IPS-15b (cell line): ENCODE data around the gene RRN3.
"Not testable (repeated sequence)": the region's sequence is repeated elsewhere in the genome, so short reads cannot be mapped to it uniquely, and the experiment has no call there.

Source experiments
- H3K27me3 ChIP-seq: one replicate; pipeline ENCODE4 v1.6.1; 2013; ENCODE audit warnings: low read length; ENCODE audit not compliant: control insufficient read depth, insufficient read depth
- H3K36me3 ChIP-seq: one replicate; pipeline ENCODE4 v1.6.1; 2013; ENCODE audit warnings: low read length; ENCODE audit not compliant: control insufficient read depth, insufficient read depth
- H3K4me1 ChIP-seq: one replicate; pipeline ENCODE4 v1.6.1; 2013; ENCODE audit warnings: mild to moderate bottlenecking, low read length; ENCODE audit not compliant: control insufficient read depth, insufficient read depth
- H3K4me3 ChIP-seq: one replicate; pipeline ENCODE4 v1.5.1; 2013; ENCODE audit warnings: low read depth, low read length
- H3K9ac ChIP-seq: one replicate; pipeline ENCODE4 v1.6.1; 2013; ENCODE audit warnings: low read depth, mild to moderate bottlenecking, low read length
- H3K9me3 ChIP-seq: one replicate; pipeline ENCODE4 v1.6.1; 2013; ENCODE audit warnings: mild to moderate bottlenecking, low read length; ENCODE audit not compliant: control insufficient read depth, insufficient read depth

Gene RRN3

DNA sequence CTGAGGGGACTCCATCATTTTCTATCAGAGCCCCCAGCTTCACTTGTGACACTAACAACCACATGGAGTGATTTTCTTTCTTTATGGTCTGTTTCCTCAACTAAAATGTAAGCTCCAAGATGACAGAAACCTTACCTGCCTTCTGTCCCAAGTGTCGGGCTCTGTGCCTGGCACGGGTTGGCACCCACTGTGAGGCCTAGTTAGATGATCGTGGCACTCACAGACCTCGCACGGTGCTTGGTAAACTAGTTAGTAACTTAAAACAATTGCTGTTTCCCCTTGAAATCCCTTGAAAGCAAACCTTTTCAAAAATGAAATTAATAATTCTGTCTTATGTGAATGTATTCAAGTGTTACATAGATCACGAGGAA is 65.7 kb downstream of the RRN3 start:
- not testable (repeated sequence) for H3K27me3 ChIP-seq, H3K4me3 ChIP-seq, H3K9me3 ChIP-seq, H3K9ac ChIP-seq, H3K4me1 ChIP-seq
- H3K36me3 ChIP-seq = peaks cover 33% of the 10 kb centered on the region

DNA sequence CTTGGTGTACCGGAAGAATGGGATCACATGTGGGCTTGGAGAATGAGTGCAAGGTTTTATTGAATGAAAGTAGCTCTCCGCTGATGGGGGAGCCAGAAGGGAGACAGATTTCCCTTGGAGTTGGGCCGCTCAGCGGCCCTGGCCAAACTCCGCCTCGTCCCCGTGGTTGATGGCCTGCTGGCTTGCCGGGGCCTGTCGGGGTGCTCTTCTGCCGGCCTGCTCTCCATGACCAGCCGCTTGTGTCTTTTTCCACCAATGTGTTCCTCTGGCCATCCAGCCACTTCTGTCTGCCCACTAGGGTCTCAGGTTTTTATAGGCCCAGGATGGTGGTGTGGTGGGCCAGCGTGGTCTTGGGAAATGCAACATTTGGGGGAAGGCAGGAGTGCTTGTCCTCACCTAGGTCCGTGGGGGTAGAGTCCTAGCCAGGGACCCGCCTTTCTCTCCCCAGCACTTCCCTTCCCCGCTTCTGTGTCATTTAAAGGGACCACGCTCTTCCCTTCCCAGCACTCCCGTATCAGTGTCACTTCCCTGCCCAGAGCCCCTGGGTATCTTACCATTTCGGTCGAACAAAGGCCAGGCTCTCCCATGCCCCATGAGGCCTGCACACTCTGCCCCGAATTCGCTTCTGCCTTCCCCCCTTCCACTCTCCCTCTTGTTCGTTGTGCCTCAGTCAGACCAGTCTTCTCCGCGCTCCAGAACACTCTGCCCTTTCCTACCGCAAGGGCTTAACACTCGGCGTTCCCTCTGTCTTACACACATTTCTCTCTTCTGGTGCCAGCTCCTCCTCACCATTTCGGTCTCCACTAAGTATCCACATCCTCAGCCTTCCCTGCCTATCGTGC is 66.3 kb downstream of the RRN3 start:
- peaks cover 27% of the 10 kb centered on the region for H3K36me3 ChIP-seq
- not testable (repeated sequence) for H3K9me3 ChIP-seq, H3K9ac ChIP-seq, H3K27me3 ChIP-seq, H3K4me1 ChIP-seq, H3K4me3 ChIP-seq

DNA sequence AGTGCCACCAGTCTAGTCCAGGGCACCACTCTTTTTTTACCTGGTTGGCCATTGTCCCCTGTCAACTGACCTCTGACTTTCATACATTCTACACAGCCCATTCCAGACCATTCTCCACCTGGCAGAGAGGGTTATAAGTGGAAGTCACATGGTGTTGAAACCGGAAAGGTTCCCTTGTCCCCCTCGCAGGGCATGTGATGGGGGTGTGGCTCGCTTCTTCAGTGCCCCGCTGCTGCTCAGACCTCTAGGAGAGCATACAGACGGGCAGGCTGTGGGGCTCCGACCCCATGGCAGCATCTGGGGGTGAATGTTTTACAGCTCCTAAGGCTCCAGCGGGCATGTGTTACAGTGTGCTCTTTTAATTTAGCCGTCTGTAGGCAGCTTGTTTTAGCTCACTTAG is 67.0 kb downstream of the RRN3 start:
- not testable (repeated sequence) for H3K9ac ChIP-seq, H3K4me1 ChIP-seq, H3K4me3 ChIP-seq, H3K27me3 ChIP-seq, H3K9me3 ChIP-seq
- peaks cover 21% of the 10 kb centered on the region for H3K36me3 ChIP-seq

DNA sequence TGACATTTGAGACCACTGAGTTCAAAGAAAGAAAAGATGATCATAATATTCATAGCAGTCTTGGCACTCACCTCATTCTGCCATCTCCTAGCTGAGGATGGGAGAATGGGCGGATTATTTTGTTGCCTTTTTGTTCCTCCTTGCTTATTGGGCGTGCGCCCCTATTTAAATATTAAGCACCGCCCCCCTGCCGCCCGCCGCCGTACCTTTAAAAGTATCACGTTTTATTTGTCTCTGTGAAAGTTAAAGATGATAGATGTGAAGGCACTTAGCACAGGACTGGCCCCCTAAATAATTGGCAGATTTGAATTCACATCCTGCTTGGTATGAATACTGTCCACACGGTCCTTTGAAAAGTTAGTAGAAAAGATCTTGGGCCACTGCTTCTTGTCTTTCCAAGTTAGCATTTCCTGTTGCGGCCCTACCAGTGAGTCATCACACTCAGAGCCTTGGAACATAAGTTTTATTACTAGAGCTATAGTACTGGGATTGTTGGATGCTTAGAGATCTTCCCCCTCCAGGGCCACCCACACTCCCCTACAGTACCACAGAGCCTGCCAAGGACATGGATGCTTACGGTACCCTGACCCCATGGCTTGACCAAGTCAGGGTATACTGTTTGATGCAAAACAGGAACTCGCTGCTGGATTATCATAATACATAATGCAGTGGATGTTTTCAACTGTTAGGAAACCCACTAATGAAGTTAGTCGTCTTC is 68.7 kb downstream of the RRN3 start:
- H3K36me3 ChIP-seq = peaks cover 19% of the 10 kb centered on the region
- H3K9ac ChIP-seq, H3K4me1 ChIP-seq, H3K9me3 ChIP-seq, H3K27me3 ChIP-seq, H3K4me3 ChIP-seq: not testable (repeated sequence)

DNA sequence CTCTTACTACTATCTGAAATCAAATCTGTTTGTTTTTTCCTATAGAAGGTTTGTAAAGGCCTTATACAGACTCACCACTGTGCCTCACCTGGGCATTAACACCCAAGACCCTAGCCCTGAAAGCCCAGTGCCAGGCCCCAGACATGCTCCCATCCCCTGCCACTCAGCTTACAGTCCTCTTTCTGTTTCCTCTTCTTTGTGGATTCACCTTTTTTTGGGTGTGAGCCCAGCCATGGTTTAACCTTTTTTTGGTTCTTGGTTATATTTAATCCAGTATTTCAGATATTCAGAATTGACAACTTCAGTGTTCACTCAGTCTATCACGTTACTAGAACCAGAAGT is 69.2 kb downstream of the RRN3 start:
- not testable (repeated sequence) for H3K9ac ChIP-seq
- peaks cover 19% of the 10 kb centered on the region for H3K36me3 ChIP-seq

DNA sequence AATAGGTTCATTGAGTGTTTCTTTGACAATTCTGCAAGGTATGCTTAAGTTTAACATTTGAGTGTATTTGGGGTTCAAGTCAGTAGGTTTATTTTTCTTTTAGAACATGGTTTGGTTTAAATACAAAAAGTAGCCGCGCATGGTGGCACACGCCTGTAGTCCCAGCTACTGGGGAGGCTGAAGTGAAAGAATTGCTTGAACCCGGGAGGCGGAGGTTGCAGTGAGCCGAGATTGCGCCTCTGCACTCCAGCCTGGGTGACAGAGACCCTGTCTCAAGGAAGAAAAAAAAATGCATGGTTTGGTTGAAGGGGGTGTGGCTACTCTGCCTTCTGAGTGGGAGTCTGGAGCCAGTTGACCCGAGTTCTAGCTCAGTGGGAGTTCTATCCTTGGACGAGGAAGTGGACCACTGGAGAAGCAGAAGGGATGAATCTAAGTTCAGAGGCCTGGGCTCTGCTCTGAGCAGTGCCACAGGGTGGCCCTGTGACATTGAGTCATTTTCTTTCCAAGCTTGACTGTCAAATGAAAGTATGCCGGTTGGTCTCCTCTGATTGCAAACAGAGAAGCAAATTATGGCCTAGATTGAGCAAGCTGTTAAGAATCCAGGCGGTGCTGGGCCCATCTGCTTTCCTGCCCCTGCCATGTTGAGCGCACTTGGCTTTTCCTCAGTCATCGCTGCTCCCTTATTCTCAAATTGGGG is 70.5 kb downstream of the RRN3 start:
- not testable (repeated sequence) for H3K9me3 ChIP-seq, H3K4me3 ChIP-seq, H3K27me3 ChIP-seq, H3K4me1 ChIP-seq, H3K9ac ChIP-seq
- H3K36me3 ChIP-seq = peaks cover 21% of the 10 kb centered on the region

More for the DNA sequence above, 69.2 kb downstream of the RRN3 start:
- not testable (repeated sequence) for H3K9me3 ChIP-seq, H3K4me3 ChIP-seq, H3K4me1 ChIP-seq, H3K27me3 ChIP-seq

DNA sequence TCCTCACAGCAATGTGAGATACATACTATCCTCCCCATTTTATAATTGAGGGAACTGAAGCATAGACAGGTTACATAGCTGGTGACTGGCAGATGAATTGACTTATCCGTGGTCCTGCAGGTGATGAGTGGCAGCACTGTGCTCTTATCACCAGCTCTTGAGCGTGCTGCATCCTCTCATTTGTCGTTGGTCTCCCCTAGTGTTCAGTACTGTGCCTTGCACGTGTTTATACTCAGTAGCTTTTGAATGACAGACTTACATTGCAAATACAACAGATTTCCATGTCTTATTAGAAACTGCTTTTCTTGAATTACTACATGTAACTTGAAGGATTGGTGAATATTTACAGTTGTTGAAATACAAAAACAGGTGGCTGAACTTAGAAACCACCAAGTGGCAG is 71.9 kb downstream of the RRN3 start:
- not testable (repeated sequence) for H3K9ac ChIP-seq, H3K4me3 ChIP-seq, H3K9me3 ChIP-seq, H3K27me3 ChIP-seq, H3K4me1 ChIP-seq
- peaks cover 21% of the 10 kb centered on the region for H3K36me3 ChIP-seq

DNA sequence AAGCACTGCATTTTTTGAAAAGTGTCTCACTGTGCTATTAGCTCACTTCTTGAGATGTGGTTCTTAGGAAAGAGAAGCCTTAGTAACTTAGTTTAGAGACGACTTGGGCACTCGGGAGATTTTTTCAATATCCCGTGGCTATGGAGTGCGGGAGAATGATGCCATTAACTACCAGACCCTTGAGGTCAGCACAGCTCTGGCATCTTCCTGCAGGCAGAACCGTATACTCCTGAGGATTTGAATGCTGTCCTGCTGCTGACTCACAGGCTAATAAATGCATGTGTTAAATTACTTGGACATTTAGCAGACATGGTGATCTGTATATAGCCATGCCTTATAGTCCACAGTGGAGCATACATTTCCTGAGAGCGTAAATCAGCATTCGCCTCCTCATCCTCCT is 72.6 kb downstream of the RRN3 start:
- H3K9me3 ChIP-seq, H3K4me3 ChIP-seq, H3K27me3 ChIP-seq, H3K9ac ChIP-seq, H3K4me1 ChIP-seq: not testable (repeated sequence)
- H3K36me3 ChIP-seq = peaks cover 23% of the 10 kb centered on the region

DNA sequence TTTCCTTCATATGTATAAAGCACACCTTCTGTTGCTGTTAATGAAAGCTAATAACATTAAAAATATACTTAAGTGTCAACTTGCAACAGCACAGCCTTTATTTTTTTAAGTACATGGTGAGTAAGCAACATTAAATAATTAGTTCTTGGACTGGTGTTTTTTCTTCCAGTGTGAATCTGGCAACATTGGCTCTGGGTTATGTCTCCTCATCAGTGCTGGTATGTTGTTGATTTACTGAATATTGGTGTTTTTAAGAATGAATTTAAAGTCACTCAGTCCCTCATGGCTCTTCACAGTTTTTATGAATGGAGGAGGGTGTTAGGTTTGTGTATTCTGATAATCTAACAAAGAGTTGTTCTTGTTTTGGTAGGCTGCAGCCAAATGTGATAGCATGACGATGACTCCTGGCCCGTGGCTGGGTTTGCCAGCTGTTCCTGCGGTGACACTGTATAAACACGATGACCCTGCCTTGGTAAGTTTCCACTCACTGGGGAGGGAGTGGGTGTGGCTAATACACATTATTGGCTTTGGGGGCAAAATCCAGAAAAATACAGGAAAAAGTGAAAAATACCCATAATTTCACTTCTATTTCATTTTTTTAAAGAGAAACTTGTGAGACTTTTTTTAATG is 77.0 kb downstream of the RRN3 start:
- H3K4me3 ChIP-seq, H3K4me1 ChIP-seq, H3K27me3 ChIP-seq, H3K9ac ChIP-seq, H3K9me3 ChIP-seq: not testable (repeated sequence)
- peaks cover 22% of the 10 kb centered on the region for H3K36me3 ChIP-seq

DNA sequence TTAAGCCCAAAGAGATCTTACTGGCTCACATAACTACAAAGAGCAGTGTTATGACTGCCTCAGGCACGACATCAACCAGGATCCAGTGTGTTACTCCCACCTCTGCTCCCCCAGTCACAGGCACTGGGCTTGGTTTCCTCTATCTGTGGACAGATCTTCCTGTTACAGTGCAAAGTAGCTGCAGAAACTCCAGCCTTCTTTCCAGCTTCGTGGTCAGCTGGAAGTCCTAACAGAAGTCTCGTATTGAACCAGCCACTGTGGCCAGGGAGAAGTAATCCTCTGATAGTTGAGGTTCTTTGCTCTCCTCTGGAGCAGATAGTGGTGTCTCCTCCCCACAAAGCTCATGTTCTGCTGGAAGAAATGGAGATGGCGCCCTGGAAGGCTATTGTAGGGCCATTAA is 77.7 kb downstream of the RRN3 start:
- not testable (repeated sequence) for H3K9ac ChIP-seq, H3K27me3 ChIP-seq, H3K4me3 ChIP-seq, H3K4me1 ChIP-seq, H3K9me3 ChIP-seq
- H3K36me3 ChIP-seq = peaks cover 22% of the 10 kb centered on the region

DNA sequence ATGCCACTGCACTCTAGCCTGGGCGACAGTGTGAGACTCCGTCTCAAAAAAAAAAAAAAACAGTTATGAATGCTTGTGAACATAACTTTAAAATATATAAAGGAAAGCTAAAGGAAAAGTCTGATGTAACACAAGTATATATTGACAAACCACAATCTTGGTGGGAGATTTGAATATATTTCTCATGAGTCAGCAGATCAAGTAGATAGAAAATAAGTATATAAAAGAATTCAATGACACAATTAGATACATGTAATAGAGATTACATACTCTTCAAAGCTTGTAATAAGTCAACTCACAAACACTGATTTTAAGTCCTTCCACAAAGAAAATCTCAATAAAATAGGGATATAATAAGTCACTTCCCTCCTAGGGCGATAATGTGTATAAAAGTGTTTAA is 78.4 kb downstream of the RRN3 start:
- H3K36me3 ChIP-seq = peaks cover 15% of the 10 kb centered on the region
- H3K27me3 ChIP-seq, H3K9me3 ChIP-seq, H3K9ac ChIP-seq, H3K4me3 ChIP-seq, H3K4me1 ChIP-seq: not testable (repeated sequence)

DNA sequence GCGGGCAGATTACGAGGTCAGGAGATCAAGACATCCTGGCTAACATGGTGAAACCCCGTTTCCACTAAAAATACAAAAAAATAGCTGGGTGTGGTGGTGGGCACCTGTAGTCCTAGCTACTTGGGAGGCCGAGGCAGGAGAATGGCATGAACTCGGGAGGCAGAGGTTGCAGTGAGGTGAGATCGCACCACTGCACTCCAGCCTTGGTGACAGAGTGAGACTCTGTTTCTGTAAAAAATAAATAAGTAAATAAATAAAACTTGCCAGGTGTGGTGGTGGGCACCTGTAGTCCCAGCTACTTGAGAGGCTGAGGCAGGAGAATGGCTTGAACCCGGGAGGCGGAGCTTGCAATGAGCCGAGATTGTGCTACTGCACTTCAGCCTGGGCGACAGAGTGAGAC is 81.1 kb downstream of the RRN3 start:
- not testable (repeated sequence) for H3K36me3 ChIP-seq, H3K9me3 ChIP-seq, H3K4me1 ChIP-seq, H3K27me3 ChIP-seq, H3K9ac ChIP-seq, H3K4me3 ChIP-seq
